ENCODE results near the gene MROH2B. TPM values are rescaled to one million over a fixed set of nuclear protein-coding genes. Genes with fewer than 3 reads are reported as not detected.

MROH2B gene
- not detected in 2 replicates for total RNA-seq

DNA sequence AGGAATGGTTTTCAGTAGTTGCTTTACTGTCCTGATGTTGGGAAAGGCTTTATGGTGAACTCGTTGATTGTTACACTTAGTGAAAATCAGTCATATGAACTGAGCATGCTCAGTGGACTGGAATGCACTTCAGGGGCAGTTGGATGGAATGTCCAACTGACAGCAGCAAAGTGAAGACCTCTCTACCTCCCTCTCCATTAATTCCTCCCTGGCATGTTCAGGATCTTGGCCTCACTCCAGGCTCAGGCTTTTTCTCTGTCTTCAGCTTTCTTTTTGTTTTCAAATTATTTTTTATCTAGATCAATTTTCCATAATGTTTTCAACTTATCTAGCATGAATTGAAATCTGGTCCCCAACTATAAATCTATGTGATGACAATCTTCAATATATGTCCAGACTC lies at the start of gene MROH2B:
TSS of gene MROH2B (minus strand) at position 101 of the 400 bp plus-strand sequence. CDS start 490 bp downstream, outside the sequence.

Other genes starting within 250 kb of the MROH2B start
- gene RPL37, start 236.1 kb downstream of the MROH2B start, total RNA-seq = 192 and 372 TPM in 2 replicates
- gene CARD6, start 230.0 kb downstream of the MROH2B start, total RNA-seq = 20.5 and 25.8 TPM in 2 replicates
- gene C7, start 161.8 kb downstream of the MROH2B start, total RNA-seq = 0.32 and 0.61 TPM in 2 replicates
- gene C6, start 142.2 kb upstream of the MROH2B start, total RNA-seq = not detected in 2 replicates

Data from epithelial cell of umbilical artery (primary cell).